ENCODE data around the gene PARP2. TPM values are rescaled to one million over a fixed set of nuclear protein-coding genes. Genes with fewer than 3 reads are reported as not detected.
"Not testable (repeated sequence)": the region's sequence is repeated elsewhere in the genome, so short reads cannot be mapped to it uniquely, and the experiment has no call there.

PARP2 gene
- total RNA-seq, 1 donor from 2014 or later = 23.2 TPM

DNA sequence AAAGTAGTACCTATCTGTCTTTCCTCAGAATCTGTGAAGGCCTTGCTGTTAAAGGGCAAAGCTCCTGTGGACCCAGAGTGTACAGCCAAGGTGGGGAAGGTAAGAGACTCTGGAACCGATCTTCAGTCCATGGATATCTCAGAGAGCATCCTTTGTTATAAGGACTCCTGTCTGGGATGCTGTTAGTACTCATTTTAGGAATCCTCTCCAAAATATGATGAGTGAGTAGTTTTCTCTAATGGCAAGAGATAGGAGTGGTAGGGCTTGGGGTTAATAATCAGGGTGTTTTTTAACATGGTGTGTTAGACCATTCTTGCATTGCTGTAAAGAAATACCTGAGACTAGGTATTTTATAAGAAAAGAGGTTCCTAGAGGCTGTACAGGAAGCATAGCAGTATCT lies 1.9 kb downstream of the PARP2 start:
- intact Hi-C loops (cut with micrococcal nuclease) = loop anchor here (10.0 kb wide), 1 partner anchor 639 kb away; the partner anchor contains the start of gene METTL17

DNA sequence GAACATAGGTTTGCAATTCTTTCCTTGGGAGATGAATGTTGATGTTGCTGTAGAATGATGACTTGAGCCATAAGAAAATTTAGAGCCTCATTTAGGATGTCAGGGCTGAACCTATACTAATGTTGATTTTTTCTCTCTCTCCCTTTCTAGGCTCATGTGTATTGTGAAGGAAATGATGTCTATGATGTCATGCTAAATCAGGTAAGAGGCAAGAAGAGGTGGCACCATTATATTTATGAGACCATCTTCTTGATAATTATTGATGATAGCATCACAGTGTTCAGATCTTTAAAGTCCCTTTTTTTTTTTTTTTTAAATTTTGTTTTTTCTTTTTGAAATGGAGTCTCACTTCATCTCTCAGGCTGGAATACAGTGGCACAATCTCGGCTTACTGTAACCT lies 3.3 kb downstream of the PARP2 start:
- intact Hi-C loops (cut with micrococcal nuclease) = loop anchor here (10.0 kb wide), 1 partner anchor 638 kb away; the partner anchor contains the start of gene METTL17

DNA sequence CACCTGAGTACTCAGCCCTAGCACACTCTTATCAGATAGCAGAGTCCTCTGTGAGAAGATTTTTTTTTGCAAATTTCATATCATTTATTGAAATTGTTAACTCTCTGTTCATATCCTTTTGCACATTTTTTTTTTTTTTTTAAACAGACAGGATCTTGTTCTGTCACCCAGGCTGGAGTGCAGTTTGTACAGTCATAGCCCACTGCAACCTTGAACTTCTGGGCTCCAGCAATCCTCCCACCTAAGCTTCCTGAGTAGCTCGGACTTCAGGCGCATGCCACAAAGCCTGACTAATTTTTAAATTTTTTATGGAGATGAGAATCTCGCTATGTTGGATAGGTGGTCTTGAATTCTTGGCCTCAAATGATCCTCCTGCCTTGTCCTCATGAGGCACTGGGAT lies 4.3 kb downstream of the PARP2 start:
- intact Hi-C loops (cut with micrococcal nuclease) = loop anchor here (10.0 kb wide), 1 partner anchor 637 kb away; the partner anchor contains the start of gene METTL17

DNA sequence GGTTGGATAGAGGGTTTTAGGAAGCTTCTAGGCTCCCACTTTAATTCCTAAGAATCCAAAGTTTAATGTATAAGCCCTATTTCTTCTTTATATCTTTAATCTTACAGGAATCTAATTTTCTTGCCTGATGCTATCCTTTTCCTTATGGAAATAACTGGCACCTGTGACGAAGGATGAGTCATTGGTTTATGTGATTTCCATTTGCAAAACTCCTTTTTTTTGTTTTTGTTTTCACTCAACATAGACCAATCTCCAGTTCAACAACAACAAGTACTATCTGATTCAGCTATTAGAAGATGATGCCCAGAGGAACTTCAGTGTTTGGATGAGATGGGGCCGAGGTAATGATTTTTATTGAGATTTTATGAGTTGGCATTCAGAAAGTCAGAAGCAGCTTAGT lies 6.8 kb downstream of the PARP2 start:
- intact Hi-C loops (cut with micrococcal nuclease) = no loop called here

DNA sequence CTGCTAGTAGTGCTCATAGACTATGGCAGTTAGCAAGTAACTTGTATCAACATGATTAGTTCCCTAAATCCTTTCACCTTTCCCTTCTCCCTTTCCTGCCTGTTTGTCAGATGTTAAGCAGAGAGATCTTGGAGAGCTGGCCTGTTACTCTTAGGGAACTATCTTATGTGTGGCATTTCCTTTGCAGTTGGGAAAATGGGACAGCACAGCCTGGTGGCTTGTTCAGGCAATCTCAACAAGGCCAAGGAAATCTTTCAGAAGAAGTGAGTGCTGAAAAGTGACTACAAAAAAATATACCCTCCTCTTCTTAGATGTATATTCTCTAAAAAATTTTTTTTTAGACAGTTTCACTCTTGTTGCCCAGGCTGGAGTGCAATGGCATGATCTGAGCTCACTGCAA lies 7.4 kb downstream of the PARP2 start:
- intact Hi-C loops (cut with micrococcal nuclease) = loop anchor here (1.0 kb wide), 1 partner anchor 24 kb away; no protein-coding TSS in a partner anchor

DNA sequence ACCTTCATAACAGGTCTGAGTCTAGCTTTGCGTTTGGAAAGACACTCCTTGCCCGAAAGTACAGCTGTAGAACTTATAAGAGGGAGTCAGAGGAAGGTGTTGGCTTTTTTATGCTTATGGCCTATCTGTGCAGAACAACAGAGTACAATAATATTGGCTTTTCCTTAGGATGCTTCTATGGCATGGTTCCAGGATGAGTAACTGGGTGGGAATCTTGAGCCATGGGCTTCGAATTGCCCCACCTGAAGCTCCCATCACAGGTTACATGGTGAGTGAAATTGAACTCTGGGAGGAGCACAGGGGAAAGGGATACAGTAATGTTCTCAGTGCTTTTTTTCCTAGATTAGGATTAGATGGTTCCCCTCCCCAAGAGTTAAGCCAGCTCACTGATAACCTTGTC lies 13.0 kb downstream of the PARP2 start:
- intact Hi-C loops (cut with micrococcal nuclease) = no loop called here

DNA sequence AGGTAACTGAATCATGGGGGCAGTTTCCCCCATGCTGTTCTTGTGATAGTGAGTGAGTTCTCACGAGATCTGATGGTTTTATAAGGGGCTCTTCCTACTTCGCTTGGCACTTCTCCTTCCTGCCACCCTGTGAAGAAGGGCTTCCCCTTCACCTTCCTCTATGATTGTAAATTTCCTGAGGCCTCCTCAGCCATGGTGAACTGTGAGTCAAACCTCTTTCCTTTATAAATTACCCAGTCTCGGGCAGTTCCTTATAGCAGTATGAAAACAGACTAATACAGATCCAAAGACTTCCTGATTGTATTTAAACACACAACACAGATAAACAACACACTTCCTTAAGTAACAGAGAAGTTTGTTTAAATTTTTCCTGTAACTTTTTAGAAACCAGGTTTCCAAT lies 15.0 kb downstream of the PARP2 start:
- intact Hi-C loops (cut with micrococcal nuclease) = not testable (repeated sequence)

DNA sequence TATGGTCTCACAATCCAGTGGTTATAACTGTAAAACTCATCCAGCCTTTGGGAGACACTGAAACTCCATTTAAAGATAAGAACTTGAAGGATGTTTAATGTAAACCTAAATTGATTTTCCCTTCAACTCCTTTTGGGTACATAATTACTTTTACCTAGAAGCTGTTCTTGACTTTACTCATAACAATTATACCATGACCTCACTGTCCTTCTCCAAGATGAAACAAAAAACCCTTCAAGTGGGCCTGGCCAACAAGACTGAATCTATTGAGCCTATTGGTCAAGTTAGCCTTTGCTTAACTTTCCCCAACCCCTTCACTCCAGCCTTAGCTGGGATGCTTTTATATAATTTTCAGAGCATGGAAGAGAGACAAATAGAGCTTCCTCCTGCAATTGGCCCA lies 22.5 kb downstream of the PARP2 start:
- intact Hi-C loops (cut with micrococcal nuclease) = no loop called here

DNA sequence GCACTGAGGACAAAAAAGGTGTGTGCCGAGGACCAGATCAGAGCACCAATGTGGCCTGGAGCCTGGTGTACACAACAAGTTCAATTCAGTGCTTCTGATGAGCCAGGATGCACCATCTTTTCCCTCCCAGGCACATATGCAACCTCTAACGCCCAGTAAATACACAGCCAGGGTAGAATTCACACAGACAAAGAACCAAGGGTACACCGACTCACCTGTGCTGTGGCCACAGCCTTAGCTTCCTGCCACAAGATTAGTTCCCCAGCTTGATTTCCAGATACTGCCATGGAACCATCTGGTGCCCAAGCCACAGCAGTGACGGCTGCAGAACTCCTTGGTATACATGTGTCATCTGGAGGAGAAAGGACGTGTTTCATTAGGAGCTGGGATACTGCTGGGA lies 29.4 kb downstream of the PARP2 start:
- intact Hi-C loops (cut with micrococcal nuclease) = no loop called here

DNA sequence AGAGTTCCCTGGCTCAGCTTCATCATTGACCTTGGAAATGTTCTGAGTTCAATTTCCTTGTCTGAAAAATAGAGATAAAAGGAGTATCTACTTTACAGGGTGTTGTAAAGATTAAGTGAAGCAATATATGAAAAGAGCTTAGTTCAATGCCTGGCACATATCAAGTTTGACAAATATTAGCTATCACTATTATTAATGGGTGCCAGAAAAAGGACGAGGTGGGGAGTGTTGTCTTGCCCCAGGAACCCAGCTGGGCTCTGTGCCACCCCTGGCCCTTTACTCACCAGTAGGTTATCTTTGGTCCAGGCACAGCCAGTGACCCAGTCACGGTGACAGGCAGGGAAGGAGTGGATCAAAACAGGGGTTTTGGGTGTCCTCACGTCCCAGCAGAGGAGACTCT lies 32.0 kb downstream of the PARP2 start:
- intact Hi-C loops (cut with micrococcal nuclease) = no loop called here

DNA sequence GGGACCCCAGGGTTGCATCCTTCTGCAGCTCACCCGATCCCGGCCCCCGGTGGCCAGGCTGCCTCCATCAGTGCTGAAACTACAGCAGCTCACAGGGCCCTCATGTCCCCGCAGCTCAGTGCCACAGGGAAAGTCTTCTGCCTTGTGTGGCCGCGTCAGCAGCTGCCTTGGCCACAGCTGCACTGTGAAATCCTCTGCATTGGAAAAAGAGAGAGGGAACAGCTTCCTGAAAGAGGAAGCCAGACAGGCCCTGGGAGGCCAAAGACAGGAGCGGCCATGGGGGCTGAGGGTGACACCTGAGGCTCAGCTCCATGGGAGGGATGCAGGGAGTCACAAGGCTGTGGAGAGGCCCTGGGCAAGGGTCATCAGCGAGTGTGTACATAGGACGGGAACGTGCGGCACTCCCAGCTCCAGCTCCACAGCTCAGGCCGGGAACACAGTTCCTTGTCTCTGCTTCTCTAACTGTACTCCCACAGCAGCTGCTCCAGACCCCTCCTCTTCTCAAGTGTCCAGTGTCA lies 32.7 kb downstream of the PARP2 start:
- intact Hi-C loops (cut with micrococcal nuclease) = no loop called here

DNA sequence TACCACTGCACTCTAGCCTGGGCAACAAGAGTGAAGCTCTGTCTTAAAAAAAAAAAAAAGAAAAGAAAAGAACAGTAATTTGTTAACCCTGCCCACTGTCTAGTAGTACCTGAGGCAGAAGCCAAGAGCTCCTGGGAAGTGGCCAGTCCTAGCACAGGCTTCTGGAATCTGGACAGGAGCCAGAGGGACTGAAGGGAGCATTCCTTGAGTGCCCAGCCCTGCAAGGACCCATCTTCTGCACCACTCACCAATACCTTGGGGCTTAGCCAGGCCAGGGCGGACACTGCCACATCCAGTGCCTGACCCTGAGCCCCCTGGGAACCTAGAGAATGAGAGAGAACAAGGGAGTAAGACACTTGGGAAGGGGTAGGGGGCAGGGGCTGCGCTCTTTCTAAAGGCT lies 33.7 kb downstream of the PARP2 start:
- intact Hi-C loops (cut with micrococcal nuclease) = no loop called here

DNA sequence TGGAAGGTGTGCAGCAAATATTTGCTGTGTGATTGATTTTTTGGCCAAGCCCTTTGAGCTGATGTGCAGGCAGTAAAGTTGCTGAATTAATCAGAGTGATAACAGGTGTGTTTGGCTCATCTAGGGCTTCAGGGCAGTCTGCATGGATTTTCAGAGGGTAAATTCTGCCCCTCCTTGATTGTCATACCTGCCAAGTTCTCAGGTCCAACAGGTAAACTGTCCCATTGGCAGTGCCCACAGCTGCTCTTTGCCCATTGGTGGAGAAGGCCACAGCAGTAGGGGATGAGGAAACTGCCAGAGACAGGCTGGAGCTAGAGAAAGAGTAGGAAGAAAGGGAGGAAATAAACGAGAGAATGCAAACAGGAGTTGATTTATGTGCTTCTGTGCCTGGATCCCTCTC lies 36.3 kb downstream of the PARP2 start:
- intact Hi-C loops (cut with micrococcal nuclease) = no loop called here

DNA sequence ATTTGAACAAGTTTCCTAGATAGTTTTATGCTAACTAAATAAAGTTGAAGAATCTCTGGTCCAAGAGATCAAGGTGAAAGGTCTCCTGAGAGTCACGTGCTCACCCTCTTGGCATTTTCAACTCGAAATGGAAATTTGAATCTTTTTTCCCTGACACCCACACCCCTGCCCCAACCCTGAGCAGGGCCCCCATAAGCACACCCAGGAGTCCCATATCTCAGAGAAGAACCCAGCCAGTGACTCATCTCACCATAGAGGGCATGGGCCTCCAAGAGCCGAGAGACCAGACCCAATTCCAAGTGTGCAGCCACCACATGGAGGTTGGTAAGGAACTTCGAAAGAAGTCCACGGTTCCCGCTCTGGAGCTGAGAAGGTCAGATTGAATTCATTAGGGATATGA lies 37.2 kb downstream of the PARP2 start:
- intact Hi-C loops (cut with micrococcal nuclease) = no loop called here

DNA sequence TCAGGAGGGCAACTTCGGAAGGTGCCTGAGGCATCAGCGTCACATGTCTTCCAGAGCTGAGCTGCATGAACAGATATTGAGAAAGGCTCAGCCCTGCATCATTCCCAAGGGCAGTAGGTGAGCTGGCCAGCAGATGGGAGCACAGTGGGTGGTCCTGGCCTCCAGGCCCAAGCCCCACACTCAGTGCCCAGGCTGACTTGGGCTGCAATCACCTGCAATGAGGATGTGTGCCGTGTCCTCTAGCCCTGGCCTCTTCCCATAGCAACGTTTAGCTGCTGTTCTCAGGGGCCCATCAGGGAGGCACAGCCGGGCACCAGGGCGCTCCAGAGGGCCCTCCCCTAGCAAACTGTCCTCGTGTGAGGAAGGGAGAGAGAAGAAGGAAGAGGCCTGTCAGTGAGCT lies 37.9 kb downstream of the PARP2 start:
- intact Hi-C loops (cut with micrococcal nuclease) = no loop called here

DNA sequence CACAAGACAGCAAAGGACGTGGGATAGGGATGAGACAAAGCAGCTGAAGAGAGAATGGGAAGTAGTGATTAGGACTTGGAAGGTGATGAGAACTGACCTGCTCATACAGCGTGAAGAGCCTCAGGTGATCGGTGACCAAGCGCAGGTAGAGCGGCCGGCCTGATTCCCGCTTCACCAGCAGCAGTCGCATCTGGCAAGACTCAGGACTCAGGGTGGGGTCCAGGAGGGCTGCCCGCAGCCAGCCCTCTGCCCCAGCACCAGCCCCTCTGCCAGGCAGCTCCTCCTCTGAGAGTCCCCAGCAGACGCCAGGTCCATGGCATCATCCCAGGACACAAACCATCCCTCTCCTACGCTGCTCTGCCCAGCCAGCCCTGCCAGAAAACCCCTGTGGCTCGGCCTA lies 39.1 kb downstream of the PARP2 start:
- intact Hi-C loops (cut with micrococcal nuclease) = no loop called here

DNA sequence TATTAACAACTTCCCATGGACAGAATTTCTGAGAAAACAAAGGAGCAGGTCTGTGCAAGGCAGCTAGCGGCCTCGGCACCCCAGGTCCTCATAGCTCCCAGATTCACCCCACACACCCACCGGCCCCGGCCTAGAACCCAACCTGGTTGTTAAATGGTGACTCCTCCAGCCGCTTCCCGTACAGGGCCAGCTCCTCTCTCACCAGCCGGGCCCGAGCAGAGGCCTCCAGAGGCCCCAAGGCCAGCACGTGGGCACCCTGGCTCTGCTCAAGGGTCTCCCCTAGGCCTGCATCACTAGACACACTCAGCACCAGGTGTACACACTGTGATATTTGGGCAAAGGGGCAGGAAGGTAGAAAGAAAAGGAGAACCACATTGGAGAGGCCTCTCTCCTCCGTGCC lies 39.6 kb downstream of the PARP2 start:
- intact Hi-C loops (cut with micrococcal nuclease) = no loop called here

DNA sequence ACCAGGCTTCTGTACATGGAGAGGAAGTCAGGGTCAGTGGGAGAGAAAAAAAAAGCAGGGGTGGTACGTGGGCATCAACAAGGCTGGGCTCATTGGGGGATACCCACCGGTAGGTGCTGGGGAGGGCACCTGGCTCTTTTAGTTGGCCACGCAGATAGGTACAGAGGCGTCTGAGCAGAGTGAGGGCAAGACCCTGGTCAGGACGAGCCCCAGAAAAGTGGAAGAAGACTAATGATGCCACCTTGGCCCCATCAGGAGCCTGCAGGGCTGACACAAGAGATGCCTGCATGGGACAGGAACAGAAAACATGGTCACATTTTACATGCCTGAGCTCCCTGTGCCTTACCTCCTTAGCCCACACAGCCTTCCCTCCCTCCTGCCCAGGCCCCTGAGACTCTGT lies 40.2 kb downstream of the PARP2 start:
- intact Hi-C loops (cut with micrococcal nuclease) = no loop called here

DNA sequence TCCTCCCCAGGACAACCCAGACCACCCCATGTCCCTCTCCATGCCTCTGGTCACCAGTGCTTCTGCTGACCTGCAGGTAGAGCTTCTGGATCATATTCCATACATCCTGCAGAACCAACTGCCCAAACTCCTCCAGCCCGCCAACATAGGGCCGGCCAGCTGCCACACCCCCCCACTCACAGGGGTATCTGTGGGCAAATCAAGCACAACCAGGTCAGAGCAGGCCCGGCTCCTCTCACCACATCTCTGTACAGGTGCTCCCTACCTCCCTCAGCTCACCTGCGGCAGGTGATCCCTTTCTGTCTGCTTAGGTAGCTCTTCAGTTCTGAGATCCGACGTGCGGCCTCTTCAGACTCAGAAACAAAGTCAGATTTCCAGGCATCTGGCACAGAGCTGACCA lies 40.9 kb downstream of the PARP2 start:
- intact Hi-C loops (cut with micrococcal nuclease) = no loop called here

DNA sequence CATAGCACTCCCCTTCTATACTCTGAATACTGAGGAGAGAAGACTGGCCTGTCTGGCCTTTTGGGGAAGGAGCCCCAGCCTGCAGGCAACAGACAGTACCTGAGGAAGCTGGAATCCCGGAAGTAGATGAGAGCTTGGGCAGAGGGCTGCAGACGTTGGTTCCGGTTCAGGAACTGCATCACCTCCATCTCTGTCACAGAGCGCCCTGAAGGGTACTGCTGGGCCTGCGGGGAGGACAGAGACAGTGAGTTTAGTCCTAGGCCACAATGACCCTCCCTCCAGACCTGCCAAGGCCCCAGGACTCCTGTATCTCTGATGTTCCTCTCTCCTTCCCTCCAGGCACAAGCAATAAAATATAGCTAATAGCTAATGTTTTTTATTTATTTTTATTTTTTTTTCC lies 41.5 kb downstream of the PARP2 start:
- intact Hi-C loops (cut with micrococcal nuclease) = no loop called here

DNA sequence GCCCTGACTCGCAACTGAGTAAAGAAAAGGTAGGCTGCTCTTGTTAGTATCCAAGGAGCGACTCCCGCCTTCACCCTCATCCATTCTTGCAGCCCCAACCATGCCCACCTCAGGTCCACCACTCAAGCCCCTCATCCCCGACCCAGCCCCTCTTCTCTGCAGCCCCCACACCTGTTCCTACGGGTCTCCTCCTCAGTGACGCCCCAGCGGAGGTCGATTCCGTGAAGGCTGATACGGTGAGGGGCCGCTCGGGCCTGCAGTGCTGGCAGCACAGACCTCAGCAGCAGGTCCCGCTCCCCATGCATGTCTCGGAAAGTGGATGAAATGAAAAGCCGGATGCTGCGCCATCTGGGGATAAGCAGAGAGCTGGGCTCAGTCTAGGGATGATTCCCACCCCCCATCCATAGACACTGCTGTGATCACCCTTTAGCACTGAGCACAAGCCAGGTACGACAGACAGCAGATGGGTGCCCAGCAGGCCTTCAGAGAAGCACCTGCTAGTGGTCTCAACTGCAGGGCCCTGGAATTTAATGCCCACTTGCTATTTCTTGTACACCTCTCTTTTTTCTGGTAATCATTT lies 42.9 kb downstream of the PARP2 start:
- intact Hi-C loops (cut with micrococcal nuclease) = no loop called here

DNA sequence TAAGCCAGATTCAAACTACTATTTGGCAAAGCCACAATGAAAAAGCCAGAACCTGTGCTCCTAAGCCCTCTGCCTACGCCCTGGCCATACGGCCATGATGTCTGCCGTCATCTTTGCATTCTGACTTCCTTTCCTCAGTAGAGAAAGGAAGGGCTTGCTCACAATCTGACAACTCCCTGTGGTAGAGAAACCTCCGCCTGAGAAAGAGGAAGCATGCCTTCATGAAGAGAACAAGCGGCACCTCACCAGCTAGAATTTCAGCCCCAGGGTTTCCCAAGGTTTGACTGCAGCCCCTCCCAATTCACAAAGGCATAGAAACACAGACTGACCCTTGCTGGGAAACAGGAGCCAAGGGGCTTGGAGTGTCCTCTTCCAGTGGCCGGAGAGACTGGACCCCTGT lies 44.1 kb downstream of the PARP2 start:
- intact Hi-C loops (cut with micrococcal nuclease) = no loop called here

DNA sequence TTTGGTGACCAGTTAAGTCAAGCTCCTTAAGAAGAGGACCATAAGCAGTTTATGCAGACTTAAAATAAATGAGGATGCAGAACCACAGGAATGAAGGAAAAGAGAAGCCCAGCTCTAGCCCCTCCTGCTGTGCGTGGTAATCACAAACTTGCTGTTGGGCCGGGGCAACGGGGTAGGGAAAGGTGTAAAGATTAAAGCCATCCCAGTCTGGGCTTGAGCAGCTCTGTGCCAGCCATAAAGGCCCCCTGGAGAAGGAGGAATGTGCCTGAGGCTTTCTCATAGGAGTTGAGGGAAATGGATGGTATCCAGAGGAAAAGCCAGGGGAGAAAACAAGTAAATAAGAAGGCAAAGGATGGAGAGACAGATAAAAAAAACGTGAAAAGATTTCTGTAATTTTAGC lies 44.7 kb downstream of the PARP2 start:
- intact Hi-C loops (cut with micrococcal nuclease) = no loop called here

DNA sequence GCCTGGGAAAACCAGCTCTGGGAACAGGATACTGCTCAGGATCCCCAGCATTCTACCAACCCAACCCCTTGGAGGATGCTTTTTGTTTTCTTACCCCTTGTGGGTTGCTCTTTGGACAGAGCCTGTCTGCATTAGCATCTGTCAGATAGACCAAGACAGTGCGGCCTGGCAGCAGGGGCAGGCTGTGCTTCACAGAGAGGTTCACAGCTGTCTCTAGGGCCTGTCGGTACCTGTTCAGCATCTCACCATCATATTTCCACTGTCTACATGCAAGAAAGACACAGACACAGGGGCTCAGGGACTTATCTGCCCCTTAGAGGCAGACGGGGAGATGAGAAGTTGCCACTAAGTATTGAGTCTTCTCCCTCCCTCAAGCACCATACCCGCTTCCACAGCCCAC lies 48.1 kb downstream of the PARP2 start:
- intact Hi-C loops (cut with micrococcal nuclease) = no loop called here
